Progenitor cell of endocrine pancreas (in vitro differentiated cells): ENCODE results near the gene LHCGR. TPM values are rescaled to one million over a fixed set of nuclear protein-coding genes. Genes with fewer than 3 reads are reported as not detected.

Experiments used
- DNase-seq: peaks from one replicate; pipeline ENCODE4 v3.0.0; 2021; ENCODE audit warnings: low spot score; ENCODE audit not compliant: unreplicated experiment
- H3K27ac Mint-ChIP-seq: 2 replicates; pipeline ENCODE4 v1.8.0; 2021; ENCODE audit warnings: mild to moderate bottlenecking, moderate library complexity, mixed read lengths
- H3K27me3 Mint-ChIP-seq: 2 replicates; pipeline ENCODE4 v1.8.0; 2021; ENCODE audit warnings: mixed read lengths
- H3K36me3 Mint-ChIP-seq: 2 replicates; pipeline ENCODE4 v1.8.0; 2022; ENCODE audit warnings: mixed read lengths; ENCODE audit not compliant: insufficient read depth
- H3K4me1 Mint-ChIP-seq: 2 replicates; pipeline ENCODE4 v1.8.0; 2021; ENCODE audit warnings: low read depth, mixed read lengths
- H3K4me3 Mint-ChIP-seq: 2 replicates; pipeline ENCODE4 v1.8.0; 2021; ENCODE audit warnings: low read depth, mild to moderate bottlenecking, moderate library complexity, mixed read lengths
- H3K9me3 Mint-ChIP-seq: 2 replicates; pipeline ENCODE4 v1.8.0; 2021; ENCODE audit warnings: low read depth, mixed read lengths
- CTCF ChIP-seq: fragments of 200-600 bp; sonication (generic); IDR thresholded peaks from one replicate; pipeline ENCODE4 v1.5.0; 2021; ENCODE audit warnings: antibody characterized with exemption, mild to moderate bottlenecking; ENCODE audit not compliant: unreplicated experiment
- total RNA-seq: library from RNA; stranded (reverse); gene quantifications from 2 replicates; pipeline ENCODE4 v1.2.1, GENCODE V29; 2021

Gene LHCGR
- total RNA-seq, 1 donor from 2014 or later = not detected

- H3K4me1 Mint-ChIP-seq = peaks cover 5% of the 10 kb centered on the region
- no peak overlapping the region for H3K4me3 Mint-ChIP-seq
- no peaks in the 10 kb centered on the region for H3K27me3 Mint-ChIP-seq
- peaks cover 5% of the 10 kb centered on the region for H3K9me3 Mint-ChIP-seq
- no peaks in the 10 kb centered on the region for H3K36me3 Mint-ChIP-seq
- TF ChIP-seq CTCF = no peak
- no peak for DNase-seq
- no peak overlapping the region for H3K27ac Mint-ChIP-seq
Observed at GRCh38 chr2:48734576-48735303, 20.8 kb downstream of the LHCGR start.

GRCh38 chr2:48733067-48733503 is 22.4 kb downstream of the LHCGR start:
- peaks cover 5% of the 10 kb centered on the region for H3K4me1 Mint-ChIP-seq
- no peaks in the 10 kb centered on the region for H3K27me3 Mint-ChIP-seq
- DNase-seq = no peak
- H3K4me3 Mint-ChIP-seq = no peak overlapping the region
- no peaks in the 10 kb centered on the region for H3K36me3 Mint-ChIP-seq
- no peak for TF ChIP-seq CTCF
- no peak overlapping the region for H3K27ac Mint-ChIP-seq
- H3K9me3 Mint-ChIP-seq = no peaks in the 10 kb centered on the region

DNA sequence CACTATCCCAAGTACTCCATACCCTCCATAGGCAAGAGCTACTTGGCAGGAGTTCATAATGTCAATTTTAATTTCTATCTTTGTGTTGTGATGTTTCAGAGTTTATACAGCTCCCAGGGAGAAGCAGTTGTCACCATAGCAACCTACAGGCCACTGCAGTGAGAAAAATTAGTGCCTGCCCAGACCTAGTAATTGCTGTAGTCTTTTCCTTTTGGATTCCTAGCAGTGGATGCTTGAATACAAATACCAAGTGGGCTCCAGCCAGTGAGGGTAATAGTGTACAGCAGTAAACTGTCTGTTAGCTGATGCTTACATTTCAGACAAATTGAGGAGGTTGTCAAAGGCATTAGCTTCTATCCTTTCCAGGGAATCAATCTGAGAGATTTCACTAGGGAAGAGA is 26.7 kb downstream of the LHCGR start:
- H3K27me3 Mint-ChIP-seq = no peaks in the 10 kb centered on the region
- no peak overlapping the region for H3K27ac Mint-ChIP-seq
- H3K4me3 Mint-ChIP-seq = no peak overlapping the region
- H3K9me3 Mint-ChIP-seq = no peaks in the 10 kb centered on the region
- no peaks in the 10 kb centered on the region for H3K36me3 Mint-ChIP-seq
- no peak for DNase-seq
- TF ChIP-seq CTCF = no peak
- peaks cover 4% of the 10 kb centered on the region for H3K4me1 Mint-ChIP-seq

- peaks cover 2% of the 10 kb centered on the region for H3K4me1 Mint-ChIP-seq
- no peak overlapping the region for H3K4me3 Mint-ChIP-seq
- TF ChIP-seq CTCF = no peak
- H3K27ac Mint-ChIP-seq = no peak overlapping the region
- no peaks in the 10 kb centered on the region for H3K9me3 Mint-ChIP-seq
- DNase-seq = no peak
- H3K36me3 Mint-ChIP-seq = no peaks in the 10 kb centered on the region
- no peaks in the 10 kb centered on the region for H3K27me3 Mint-ChIP-seq
Observed at GRCh38 chr2:48728295-48728694, 27.2 kb downstream of the LHCGR start.

GRCh38 chr2:48727560-48727959 is 28.0 kb downstream of the LHCGR start:
- Mint-ChIP-seq H3K36me3 (no peaks in the 10 kb centered on the region), H3K27me3 (no peaks in the 10 kb centered on the region), H3K4me1 (no peaks in the 10 kb centered on the region), H3K4me3 (no peak overlapping the region), H3K9me3 (no peaks in the 10 kb centered on the region), H3K27ac (no peak overlapping the region)
- TF ChIP-seq CTCF = peak; percentile 35
- no peak for DNase-seq
